ENCODE data around the gene TENT5A.

DNA sequence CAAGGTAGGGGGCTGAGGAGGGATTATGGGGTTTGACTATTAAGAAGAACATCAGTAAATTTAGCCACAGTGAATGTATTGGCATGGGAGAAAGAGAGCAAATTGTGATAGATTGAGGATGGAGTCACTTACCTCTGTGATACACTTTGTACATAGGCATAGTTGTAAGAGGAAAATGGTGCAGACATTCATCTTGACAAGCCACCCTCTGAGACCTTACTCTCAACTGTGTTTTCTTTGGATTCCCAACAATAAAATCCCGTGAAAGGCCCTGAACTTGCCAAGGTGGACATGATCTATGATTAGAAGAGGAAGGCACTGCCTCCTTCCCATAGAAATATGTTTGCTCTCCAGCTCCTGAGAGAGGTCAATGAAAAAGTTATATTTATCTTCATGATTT is 18.6 kb upstream of the TENT5A start:
- no peak for TF ChIP-seq POLR2AphosphoS5 (IDR thresholded peaks at IDR 0.05; ENCODE audit: borderline replicate concordance, low read depth, low read length)
- TF ChIP-seq EZH2 (IDR thresholded peaks at IDR 0.05), result no peak

All from SK-N-MC (cell line).